Stimulated activated CD4-positive, alpha-beta T cell treated with anti-CD3 and anti-CD28 coated beads, Interleukin-2, amount 100 ng/mL, for 24 hours (primary cell): Measurements from ENCODE around the gene VARS1.
"Not testable (repeated sequence)": the region's sequence is repeated elsewhere in the genome, so short reads cannot be mapped to it uniquely, and the experiment has no call there.

Experiments used
- DNase-seq, 2 donors: peaks; one replicate each; pipeline ENCODE4 v3.0.0-alpha.2; 2020

The VARS1 gene

DNA sequence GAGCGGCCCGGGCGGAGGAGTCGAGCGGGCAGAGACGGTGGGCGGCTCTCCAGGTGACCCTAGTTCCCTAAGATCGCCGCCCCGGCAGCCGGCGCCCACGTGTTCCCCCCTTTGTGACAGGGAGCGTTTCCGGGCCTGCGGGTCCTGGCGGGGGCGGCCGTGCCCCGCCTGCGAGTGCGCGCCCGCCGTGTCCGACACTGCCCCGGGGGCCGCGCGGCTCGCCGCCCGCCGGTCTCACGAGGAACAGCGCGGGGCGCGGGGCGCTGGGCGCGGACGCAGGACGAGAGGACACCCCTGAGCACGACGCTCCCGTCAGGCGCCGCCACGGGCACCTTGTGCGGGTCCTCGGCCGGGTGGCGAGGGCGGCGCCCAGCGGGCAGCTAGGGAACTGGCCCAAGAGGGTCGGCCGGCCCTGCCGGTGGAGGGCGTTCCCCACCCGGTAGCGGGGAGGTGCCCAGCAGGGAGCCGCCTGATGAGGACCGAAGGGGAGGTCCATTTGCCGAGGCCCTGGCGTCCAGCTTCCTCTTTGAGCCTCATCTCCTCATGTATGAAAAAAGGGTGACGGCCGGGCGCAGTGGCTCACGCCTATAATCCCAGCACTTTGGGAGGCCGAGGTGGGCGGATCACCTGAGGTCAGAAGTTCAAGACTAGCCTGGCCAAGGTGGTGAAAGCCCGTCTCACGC, at the start of gene VARS1:
Gene VARS1 (minus strand): TSS at position 137 of the 683 bp plus-strand sequence. CDS start 535 bp downstream, outside the sequence.
- DNase-seq, result peak; percentile 86 to 88

DNA sequence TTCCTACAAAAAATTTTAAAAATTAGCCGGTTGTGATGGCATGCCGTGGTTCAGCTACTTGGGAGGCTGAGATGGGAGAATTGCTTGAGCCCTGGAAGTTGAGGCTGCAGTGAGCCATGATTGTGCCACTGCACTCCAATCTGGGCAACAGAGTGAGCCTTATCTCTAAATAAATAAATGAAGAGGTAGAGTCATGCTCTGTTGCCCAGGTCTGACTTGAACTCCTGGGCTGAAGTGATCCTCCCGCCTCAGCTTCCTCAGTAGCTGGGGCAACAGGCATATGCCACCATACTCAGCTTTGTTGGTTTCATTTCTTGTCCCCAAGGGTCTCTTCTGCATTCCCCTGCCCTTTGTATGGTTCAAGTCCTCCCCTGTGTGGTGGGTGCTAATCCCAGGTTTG, 49.0 kb upstream of the VARS1 start:
- DNase-seq, result no peak

DNA sequence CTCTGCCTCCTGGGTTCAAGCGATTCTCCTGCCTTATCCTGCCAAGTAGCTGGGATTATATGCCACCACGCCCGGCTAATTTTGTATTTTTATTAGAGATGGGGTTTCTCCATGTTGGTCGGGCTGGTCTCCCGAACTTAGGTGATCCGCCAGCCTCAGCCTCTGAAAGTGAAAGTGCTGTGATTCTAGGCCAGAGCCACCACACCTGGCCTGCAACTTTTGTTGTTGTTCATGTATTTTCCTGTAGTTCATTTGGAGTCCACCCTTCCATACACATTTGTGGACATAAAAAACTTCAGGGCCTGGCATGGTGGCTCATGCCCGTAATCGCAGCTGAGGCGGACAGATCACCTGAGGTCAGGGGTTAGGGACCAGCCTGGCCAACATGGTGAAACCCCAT, 46.5 kb upstream of the VARS1 start:
- no peak for DNase-seq

DNA sequence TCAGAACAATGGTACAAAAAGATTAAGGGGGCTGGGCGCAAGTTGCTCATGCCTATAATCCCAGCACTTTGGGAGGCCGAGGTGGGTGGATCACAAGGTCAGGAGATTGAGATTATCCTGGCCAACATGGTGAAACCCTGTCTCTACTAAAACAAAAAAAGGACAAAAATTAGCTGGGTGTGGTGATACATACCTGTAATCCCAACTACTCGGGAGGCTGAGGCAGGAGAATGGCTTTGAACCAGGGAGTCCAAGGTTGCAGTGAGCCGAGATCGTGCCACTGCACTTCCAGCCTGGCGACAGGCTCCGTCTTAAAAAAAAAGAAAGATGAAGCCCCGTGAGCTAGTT, 44.2 kb upstream of the VARS1 start:
- not testable (repeated sequence) for DNase-seq

DNA sequence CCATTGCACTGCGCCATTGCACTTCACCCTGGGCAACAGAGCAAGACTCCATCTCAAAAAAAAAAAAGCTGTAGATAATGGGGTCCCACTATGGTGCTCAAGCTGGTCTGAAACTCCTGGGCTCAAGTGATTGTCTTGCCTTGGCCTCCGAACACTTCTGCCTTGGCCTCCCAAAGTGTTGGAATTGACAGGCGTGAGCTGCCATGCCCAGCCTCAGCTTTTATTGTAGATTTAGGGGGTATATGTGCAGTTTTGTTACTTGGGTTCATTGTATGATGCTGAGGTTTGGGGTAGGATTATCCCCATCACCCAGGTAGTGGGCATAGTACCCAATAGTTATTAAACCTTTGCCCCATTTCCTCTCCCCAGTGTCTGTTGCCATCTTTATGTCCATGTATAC, 43.4 kb upstream of the VARS1 start:
- DNase-seq, result no peak

DNA sequence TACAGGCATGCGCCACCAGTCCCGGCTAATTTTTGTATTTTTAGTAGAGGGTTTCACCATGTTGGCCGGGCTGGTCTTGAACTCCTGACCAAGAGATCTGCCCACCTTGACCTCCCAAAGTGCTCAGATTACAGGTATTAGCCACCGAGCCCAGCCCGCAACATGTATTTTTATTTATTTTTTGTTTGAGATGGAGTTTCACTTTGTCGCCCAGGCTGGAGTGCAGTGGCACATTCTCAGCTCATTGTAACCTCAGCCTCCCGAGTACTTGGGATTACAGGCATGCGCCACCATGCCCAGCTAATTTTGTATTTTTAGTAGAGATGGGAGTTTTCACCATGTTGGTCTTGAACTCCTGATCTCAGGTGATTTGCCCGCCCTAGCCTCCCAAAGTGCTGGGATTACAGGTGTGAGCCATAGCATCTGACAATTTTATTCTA, 42.6 kb upstream of the VARS1 start:
- not testable (repeated sequence) for DNase-seq

DNA sequence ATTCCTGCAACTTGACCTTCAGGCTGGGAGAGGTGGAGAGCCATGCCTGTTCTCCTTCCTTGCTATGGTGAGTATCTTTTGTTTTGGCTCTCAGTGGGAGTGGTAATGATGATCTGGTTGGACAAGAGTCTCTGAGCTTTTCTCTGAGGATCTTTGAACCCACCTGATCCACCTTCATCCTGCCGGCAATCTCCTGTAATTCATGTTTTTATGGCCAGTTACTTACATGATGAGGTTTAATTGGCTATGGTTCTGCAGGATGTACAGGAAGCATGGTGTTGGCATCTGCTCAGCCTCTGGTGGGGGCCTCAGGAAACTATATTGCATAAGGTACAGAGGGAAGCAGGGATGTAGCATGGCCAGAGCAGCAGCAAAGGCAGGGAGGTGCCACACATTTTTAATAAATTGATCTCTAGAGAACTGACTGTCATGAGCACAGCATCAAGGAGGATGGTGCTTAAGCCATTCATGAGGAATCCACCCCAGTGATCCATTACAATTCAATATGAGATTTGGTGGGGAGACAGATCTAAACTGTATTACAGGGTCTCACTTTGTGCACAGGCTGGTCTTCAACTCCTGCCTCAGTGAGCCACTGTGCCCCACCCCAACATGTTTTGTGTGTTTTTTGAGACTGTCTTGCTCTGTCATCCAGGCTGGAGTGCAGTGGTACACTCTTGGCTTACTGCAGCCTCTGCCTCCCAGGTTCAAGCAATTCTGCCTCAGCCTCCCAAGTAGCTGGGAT, 42.0 kb upstream of the VARS1 start:
- DNase-seq, result peak in 1 of 2 donors; percentile 9

DNA sequence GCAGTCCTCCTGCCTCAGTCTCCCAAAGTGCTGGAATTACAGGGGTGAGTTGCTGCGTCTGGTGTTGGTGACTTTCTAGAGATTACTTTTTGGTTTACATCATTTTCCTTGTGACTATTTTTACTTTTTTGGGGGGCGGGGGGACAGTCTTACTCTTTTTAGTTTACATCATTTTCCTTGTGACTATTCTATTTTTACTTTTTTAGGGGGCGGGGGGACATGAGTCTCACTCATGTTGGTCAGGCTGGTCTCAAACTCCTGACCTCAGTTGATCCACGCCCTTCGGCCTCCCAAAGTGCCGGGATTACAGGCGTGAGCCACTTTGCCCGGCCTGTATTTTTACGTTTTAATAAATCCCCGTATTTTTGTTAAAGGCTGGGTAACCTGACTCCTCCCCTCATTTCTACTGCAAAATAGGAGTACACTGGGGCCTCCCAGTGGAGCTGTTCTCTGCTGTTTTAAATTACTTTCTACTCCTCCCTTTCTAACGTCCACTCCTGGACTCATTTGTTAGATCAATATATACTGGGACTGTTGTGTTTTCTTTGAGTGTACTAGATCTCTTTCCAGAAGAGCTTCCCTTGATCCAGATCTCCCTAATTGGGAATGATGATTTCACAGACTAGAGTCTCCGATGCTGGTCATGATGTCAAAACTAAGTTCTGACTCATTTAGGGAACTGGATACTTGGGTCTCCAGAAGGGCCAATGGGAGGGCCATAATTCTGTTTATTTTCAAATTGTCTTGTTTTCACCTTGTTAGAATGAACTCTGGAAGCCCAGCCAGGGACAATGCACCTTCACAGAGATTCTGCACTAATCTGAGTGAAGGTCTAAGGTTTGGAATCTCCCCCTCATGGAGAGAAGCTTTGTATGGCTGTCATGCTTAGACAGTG, 41.2 kb upstream of the VARS1 start:
- peak in 1 of 2 donors; percentile 10 for DNase-seq

DNA sequence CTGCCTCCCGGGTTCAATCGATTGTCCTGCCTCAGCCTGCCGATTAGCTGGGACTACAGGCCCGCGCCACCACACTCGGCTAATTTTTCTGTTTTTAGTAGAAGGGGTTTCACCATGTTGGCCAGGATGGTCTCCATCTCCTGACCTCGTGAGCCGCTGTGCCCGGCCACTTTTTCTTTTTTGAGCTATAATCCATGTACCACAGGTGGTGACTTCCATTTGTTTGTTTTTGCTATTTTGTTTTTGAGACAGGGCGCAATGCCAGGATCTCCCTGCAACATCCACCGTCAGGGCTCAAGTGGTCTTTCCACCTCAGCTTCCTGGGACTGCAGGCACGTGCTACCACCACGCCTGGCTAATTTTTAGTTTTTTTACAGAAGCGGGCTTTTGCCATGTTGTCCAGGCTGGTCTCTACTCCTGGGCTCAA, 40.5 kb upstream of the VARS1 start:
- peak in 1 of 2 donors; percentile 22 for DNase-seq

DNA sequence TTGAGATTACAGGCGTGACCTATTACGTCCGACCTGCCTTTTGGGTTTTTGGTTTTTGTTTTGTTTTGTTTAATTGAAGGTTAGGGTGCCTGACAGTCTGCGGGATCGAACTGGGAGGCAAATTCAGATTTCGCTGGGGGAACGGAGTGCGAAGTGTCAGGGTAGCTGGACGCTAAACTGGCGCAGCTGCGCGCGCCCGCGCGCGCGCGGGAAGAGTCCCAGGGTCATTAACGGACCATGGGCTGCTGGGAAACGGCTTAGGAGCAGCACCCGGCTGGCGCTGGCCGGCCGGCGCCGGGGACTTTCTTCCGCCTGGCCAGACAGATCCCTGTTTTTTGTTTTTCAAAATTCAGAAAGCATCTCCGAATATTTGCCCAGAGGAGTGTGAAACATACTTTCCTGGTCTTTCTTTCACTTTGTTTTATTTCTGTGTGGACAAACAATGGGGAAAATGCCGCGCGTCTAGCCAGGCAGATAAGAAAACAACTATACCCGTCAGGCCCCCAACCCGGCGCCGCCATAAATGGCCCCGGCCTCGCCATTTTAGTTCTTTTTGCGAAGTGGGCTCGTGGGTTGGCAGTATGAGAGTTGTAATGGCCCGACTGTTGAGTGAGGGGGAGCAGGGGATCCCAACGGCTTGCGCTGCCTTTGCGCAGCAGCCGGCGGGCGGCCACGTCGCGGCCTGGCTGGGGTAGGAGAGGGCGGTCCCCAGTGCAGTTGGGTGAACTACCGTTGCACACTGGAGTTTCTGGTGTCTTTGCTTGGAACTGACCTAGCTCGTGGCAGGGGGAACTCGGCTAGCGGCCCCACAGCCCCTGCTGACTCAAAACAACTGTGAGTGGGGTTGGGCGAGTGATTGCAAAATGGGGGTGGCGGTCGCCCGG, 39.1 kb upstream of the VARS1 start:
- peak; percentile 81 to 86 for DNase-seq

DNA sequence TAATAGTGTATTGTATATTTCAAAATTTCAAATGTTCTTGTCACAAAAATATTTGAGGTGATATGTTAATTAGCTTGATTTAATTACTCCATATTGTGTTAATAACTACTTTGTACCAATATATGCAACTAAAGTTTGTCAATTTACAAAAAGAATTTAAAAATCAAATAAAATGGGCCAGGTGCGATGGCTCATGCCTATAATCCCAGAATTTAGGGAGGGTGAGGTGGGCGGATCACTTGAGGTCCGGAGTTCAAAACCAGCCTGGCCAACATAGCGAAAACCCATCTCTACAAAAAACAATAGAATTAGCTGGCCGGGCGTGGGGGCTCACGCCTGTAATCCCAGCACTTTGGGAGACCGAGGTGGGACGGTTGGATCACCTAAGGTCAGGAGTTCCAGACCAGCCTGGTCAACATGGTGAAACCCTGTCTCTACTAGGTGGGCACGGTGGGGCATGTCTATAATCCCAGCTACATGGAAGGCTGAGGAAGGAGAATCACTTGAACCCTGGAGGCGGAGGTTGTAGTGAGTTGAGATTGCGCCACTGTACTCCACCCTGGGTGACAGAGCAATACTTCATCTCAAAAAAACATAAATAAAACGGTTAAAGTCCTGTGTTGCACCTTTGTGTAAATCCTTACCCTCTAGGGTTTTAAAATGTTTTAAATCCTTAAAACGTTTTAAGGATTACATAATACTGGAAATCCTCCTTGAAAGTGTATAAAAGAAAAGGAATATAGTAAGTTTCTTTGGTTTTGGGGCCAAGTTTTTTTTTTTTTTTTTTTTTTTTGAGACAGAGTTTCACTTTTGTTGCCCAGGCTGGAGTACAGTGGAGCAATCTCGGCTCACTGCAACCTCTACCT, 36.0 kb upstream of the VARS1 start:
- no peak for DNase-seq

DNA sequence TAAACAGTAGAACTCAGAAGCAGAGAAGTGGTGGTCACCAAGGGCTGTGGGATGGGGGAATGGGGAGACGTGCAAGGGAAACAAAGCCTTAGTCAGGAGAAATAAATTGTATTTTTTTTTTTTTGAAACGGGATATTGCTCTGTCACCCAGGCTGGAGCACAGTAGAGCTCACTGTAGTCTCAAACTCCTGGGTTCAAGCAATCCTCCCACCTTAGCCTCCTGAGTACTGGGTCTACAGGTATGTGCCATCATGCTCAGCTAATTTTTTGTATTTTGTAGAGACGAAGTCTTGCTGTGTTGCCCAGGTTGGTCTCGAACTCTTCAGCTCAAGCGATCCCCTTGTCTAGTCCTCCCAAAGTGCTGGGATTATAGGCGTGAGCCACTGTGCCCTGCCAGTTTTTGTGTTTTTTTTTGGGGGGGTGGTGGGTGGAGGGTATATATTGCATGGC, 35.4 kb upstream of the VARS1 start:
- no peak for DNase-seq

DNA sequence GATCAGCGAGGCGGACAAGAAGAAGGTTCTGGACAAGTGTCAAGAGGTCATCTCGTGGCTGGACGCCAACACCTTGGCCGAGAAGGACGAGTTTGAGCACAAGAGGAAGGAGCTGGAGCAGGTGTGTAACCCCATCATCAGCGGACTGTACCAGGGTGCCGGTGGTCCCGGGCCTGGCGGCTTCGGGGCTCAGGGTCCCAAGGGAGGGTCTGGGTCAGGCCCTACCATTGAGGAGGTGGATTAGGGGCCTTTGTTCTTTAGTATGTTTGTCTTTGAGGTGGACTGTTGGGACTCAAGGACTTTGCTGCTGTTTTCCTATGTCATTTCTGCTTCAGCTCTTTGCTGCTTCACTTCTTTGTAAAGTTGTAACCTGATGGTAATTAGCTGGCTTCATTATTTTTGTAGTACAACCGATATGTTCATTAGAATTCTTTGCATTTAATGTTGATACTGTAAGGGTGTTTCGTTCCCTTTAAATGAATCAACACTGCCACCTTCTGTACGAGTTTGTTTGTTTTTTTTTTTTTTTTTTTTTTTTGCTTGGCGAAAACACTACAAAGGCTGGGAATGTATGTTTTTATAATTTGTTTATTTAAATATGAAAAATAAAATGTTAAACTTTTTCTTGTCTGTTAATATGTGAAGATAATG, 34.2 kb upstream of the VARS1 start:
- no peak for DNase-seq

DNA sequence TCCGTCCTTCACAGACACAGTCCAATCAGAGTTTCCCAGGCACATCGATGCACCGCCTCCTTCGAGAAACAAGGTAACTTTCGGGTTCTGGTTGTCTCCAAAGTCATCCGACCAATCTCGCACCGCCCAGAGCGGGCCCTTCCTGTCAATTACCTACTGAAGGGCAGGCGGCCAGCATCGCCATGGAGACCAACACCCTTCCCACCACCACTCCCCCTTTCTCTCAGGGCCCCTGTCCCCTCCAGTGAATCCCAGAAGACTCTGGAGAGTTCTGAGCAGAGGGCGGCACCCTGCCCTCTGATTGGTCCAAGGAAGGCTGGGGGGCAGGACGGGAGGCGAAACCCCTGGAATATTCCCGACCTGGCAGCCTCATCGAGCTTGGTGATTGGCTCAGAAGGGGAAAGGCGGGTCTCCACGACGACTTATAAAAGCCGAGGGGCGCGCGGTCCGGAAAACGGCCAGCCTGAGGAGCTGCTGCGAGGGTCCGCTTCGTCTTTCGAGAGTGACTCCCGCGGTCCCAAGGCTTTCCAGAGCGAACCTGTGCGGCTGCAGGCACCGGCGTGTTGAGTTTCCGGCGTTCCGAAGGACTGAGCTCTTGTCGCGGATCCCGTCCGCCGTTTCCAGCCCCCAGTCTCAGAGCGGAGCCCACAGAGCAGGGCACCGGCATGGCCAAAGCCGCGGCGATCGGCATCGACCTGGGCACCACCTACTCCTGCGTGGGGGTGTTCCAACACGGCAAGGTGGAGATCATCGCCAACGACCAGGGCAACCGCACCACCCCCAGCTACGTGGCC, 31.9 kb upstream of the VARS1 start, which contains the start of gene HSPA1B:
Gene HSPA1B (plus strand): TSS at position 453 of the 794 bp plus-strand sequence. CDS start 213 bp downstream, at position 666.
- peak; percentile 91 to 93 for DNase-seq

DNA sequence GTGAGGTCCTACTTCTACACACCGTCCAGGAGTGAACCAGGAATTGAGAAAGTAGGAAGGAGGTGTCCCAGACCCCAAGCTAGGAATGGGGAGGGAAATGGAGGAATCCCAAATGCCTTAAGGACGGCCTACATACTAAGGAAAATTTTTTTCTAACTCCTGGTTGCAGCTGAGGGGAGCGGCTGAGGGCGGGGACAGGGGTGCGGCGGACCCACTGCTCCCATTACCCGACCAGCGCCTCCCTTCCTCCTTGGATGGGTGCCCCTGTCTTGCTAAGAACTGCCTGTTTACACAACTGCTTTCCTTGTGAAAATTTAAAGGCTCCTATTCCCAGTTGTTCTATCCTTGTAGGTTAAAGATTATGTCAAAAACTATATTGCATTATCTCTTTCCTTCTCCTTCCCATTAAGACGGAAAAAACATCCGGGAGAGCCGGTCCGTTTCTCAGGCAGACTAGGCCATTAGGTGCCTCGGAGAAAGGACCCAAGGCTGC, 31.3 kb upstream of the VARS1 start:
- peak in 1 of 2 donors; percentile 58 for DNase-seq

DNA sequence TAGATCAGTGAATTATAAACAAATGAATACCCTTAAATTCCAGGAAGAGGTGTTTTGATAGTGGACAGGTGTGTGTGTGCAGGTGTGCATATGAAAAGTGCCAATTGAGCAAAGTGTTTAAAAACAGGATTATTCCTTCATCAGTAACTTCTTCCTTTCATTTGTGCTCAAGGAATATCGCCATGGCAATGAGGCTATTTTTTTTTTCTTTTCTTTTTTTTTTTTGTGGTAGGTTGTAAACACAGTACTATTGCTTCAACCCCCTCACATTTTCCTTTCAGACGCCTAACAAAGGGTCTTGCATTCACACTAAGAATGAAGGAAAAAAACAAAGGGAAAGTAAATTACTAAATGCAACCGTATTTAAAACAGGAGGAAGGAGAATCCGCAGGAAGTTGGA, 30.0 kb upstream of the VARS1 start:
- no peak for DNase-seq

DNA sequence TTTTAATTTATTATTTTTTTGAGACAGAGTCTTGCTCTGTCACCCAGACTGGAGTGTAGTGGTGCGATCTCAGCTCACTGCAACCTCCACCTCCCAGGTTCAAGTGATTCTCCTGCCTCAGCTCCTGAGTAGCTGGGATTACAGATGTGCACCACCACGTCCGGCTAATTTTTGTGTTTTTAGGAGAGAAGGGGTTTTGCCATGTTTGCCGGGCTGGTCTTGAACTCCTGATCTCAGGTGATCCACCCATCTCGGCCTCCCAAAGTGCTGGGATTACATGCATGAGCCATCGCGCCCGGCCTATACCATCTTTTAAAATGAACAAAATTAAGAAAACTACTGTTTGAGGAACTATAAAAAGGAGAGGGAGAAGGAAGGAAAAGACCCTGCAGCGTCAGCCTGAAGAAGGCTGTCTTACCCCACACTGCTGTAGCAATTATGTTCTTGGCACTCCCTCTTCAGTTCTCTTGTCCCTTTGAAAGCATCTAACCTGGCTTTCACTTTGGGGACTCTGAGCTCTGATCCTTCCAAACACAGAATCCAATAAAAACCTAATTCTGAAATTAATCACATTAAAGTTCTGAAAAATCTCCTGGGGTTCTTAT, 28.1 kb upstream of the VARS1 start:
- not testable (repeated sequence) for DNase-seq

DNA sequence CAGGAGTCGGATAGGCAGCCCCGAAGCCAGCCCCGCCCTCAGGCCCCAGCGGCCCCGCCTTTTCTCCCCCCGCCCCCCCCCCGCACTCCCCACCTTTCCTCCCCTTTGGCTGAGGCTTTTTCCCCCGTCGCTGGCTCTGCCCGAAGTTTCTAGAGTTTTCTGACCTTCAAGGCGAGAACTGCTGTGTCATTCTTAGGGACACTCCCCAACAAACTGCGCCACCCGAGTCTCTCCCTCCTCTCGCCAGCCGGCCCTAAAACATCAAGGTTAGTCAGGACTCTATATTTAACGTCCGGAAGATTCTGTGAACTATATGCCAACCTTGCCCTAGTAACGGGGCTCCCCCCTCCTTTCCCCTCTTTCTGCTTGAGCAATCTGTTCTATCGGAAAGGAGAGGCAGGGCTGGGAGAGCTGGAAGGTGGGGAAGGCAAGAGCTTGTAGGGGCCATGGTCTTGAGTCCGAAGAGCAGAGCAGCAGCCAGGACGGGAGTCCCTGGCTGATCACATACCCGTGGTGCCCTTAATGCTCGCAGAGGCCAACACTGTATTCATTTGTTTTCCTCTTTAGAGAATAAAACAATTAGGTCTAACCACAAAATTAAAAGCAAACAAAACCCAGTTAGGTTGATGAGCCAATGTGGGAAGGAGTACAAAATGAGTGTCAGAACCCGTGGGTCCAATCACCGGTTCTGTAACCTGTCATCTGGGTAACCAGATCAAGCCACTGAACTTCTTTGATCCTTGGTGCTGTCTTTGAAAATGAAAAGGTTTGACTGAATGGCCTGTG, 26.7 kb upstream of the VARS1 start:
- DNase-seq, result peak; percentile 65 to 70
